BE2C (cell line): ENCODE results near the gene AHRR.
A peak's percentile ranks its signal among the peaks of the same experiment; 100 is the strongest.

ENCODE experiments used
- DNase-seq: peaks from one replicate; pipeline ENCODE4 v3.0.0-alpha.2; 2020
- H3K27me3 ChIP-seq: fragments of 250-450 bp; sonication (Bioruptor Pico); 2 replicates; pipeline ENCODE4 v1.5.1; 2020; ENCODE audit warnings: mild to moderate bottlenecking
- H3K36me3 ChIP-seq: fragments of 250-450 bp; sonication (Bioruptor Pico); 2 replicates; pipeline ENCODE4 v1.5.1; 2020; ENCODE audit warnings: mild to moderate bottlenecking
- H3K4me1 ChIP-seq: fragments of 250-450 bp; sonication (Bioruptor Pico); 2 replicates; pipeline ENCODE4 v1.5.1; 2020
- H3K4me3 ChIP-seq: 2 replicates; pipeline ENCODE4 v1.5.1; 2011; ENCODE audit warnings: low read depth, low read length
- H3K9me3 ChIP-seq: fragments of 250-450 bp; sonication (Bioruptor Pico); 2 replicates; pipeline ENCODE4 v1.5.1; 2020
- CTCF ChIP-seq: IDR thresholded peaks from 2 replicates; pipeline ENCODE4 v1.5.1; 2012; ENCODE audit warnings: mild to moderate bottlenecking, low read depth, low read length

AHRR gene

GRCh38 chr5:344668-345067 is 23.2 kb downstream of the AHRR start:
- Histone ChIP-seq H3K9me3 (no peaks in the 10 kb centered on the region), H3K4me3 (no peak overlapping the region), H3K27me3 (no peaks in the 10 kb centered on the region), H3K36me3 (no peaks in the 10 kb centered on the region), H3K4me1 (no peaks in the 10 kb centered on the region)
- DNase-seq, result no peak
- TF ChIP-seq CTCF, result no peak

GRCh38 chr5:345404-346195 is 24.1 kb downstream of the AHRR start:
- TF ChIP-seq CTCF, result no peak
- Histone ChIP-seq H3K36me3 (no peaks in the 10 kb centered on the region), H3K27me3 (no peaks in the 10 kb centered on the region), H3K4me3 (no peak overlapping the region), H3K4me1 (no peaks in the 10 kb centered on the region), H3K9me3 (no peaks in the 10 kb centered on the region)
- no peak for DNase-seq

- Histone ChIP-seq H3K9me3 (no peaks in the 10 kb centered on the region), H3K4me1 (no peaks in the 10 kb centered on the region), H3K4me3 (no peak overlapping the region), H3K27me3 (no peaks in the 10 kb centered on the region), H3K36me3 (no peaks in the 10 kb centered on the region)
- no peak for TF ChIP-seq CTCF
- DNase-seq, result no peak
Measured at GRCh38 chr5:346229-346935, 24.9 kb downstream of the AHRR start.

- no peaks in the 10 kb centered on the region for H3K27me3 ChIP-seq
- TF ChIP-seq CTCF, result no peak
- H3K36me3 ChIP-seq, result no peaks in the 10 kb centered on the region
- DNase-seq, result no peak
- no peaks in the 10 kb centered on the region for H3K9me3 ChIP-seq
- H3K4me1 ChIP-seq, result no peaks in the 10 kb centered on the region
- no peak overlapping the region for H3K4me3 ChIP-seq
Measured at GRCh38 chr5:347712-348284, 26.3 kb downstream of the AHRR start.

- Histone ChIP-seq H3K27me3 (no peaks in the 10 kb centered on the region), H3K4me1 (no peaks in the 10 kb centered on the region), H3K36me3 (no peaks in the 10 kb centered on the region), H3K4me3 (no peak overlapping the region), H3K9me3 (no peaks in the 10 kb centered on the region)
- no peak for DNase-seq
- TF ChIP-seq CTCF, result no peak
Measured at GRCh38 chr5:348726-349125, 27.2 kb downstream of the AHRR start.

- H3K4me3 ChIP-seq, result no peak overlapping the region
- H3K4me1 ChIP-seq, result no peaks in the 10 kb centered on the region
- no peaks in the 10 kb centered on the region for H3K27me3 ChIP-seq
- TF ChIP-seq CTCF, result peak; percentile 23; the same call in 1 of the 2 replicates
- no peaks in the 10 kb centered on the region for H3K36me3 ChIP-seq
- H3K9me3 ChIP-seq, result no peaks in the 10 kb centered on the region
- no peak for DNase-seq
Measured at GRCh38 chr5:350355-350754, 28.8 kb downstream of the AHRR start.
